Measurements from ENCODE around the gene SLC1A5.

SLC1A5 gene

DNA sequence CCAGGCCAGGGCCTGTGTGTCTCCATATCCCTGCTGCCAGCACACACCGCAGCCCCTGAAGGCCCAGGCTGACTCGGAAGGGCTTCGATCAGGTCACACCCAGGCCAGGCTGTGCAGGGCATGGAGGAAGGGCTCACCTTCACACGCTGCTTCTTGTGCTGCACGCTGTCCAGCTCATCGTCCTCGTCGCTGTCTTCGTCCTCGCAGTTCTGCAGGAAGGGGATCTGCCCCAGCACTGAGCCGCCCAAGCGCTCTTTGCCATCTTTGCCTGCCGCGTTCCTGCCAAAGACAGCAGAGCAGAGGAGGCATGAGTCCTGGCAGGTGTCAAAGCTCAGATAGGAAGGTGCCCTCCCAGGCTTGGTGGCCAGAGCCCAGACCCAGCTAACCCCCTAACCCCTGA lies 57.8 kb downstream of the SLC1A5 start:
- no peak for DNase-seq (ENCODE audit: extremely low read depth, low read depth)
- no peak for TF ChIP-seq CTCF (IDR thresholded peaks at IDR 0.05; ENCODE audit: low read depth, low read length)

GRCh38 chr19:46730187-46730586 lies 58.2 kb downstream of the SLC1A5 start:
- DNase-seq (ENCODE audit: extremely low read depth, low read depth) = no peak
- no peak for TF ChIP-seq CTCF (IDR thresholded peaks at IDR 0.05; ENCODE audit: low read depth, low read length)

DNA sequence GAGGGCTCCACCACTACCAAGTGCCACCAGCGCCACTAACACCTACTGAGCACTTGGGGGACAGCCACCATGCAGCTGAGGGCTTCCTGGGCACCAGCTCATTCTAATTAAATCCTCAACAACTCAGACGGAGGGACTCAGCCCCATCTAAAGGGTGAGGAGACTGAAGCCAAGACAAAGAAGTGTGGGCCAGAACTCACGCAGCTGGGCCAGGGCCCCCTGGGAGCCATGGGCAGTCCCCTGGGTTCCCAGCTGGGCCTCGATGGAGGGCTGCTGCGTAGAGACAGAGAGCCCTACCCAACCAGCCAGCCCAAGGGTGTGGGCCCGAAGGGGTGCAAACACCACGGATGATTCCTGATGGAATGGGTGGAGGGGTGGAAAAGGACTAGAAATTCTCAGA lies 58.7 kb downstream of the SLC1A5 start:
- DNase-seq (ENCODE audit: extremely low read depth, low read depth) = no peak
- TF ChIP-seq CTCF (IDR thresholded peaks at IDR 0.05; ENCODE audit: low read depth, low read length) = no peak

DNA sequence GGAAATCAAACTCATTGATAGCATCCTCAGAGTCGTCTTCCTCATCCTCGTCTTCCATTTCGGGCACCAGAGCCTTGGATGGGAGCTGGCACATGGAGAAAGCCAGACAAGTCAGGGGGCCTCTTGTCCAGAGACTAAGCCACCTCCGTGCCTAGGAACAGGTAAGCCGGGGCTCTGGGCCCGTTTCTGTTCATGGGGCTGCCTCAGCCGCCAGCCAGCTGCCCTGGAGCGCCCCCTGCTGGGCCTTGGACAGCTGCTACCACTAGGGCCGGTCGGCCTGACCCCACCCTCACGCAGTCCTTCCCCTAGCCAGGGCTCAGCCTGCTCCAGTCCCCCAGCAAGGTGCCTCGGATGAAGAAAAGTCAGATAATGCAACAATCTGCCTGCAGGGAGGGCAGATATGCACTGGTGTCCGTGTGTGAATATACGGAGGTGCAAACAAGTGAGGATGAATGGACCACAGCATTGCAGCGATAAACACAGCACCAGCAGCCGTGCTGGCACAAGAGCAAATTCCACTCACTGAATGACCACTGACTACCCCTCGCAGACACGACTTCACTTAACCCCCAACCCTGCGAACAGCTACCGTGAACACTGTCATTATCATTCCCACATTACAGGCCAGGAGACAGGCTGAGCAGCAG lies 59.6 kb downstream of the SLC1A5 start:
- no peak for DNase-seq (ENCODE audit: extremely low read depth, low read depth)
- peak; percentile 90 for TF ChIP-seq CTCF (IDR thresholded peaks at IDR 0.05; ENCODE audit: low read depth, low read length)

GRCh38 chr19:46728208-46728607 lies 60.2 kb downstream of the SLC1A5 start:
- no peak for TF ChIP-seq CTCF (IDR thresholded peaks at IDR 0.05; ENCODE audit: low read depth, low read length)
- DNase-seq (ENCODE audit: extremely low read depth, low read depth) = no peak

DNA sequence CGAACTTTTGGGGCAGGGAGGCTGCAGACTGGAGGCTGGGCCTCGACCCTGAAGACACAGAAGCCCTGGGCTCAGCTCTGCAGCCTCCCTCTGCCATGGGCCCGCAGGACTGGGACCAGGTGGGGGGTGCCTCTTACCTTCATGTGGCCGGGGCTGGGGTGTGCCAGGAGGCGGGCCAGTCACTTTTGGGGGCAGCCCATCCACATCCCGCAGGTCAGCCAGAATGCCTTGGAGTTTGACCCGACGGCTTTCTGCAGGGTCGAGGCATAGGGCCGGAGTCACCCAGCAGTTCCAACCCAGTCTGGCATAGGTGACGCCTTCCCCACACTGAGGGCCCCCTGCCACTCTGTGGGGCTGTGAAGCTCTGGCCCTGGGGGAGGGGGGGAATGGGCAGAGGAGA lies 60.6 kb downstream of the SLC1A5 start:
- no peak for TF ChIP-seq CTCF (IDR thresholded peaks at IDR 0.05; ENCODE audit: low read depth, low read length)
- DNase-seq (ENCODE audit: extremely low read depth, low read depth) = no peak

DNA sequence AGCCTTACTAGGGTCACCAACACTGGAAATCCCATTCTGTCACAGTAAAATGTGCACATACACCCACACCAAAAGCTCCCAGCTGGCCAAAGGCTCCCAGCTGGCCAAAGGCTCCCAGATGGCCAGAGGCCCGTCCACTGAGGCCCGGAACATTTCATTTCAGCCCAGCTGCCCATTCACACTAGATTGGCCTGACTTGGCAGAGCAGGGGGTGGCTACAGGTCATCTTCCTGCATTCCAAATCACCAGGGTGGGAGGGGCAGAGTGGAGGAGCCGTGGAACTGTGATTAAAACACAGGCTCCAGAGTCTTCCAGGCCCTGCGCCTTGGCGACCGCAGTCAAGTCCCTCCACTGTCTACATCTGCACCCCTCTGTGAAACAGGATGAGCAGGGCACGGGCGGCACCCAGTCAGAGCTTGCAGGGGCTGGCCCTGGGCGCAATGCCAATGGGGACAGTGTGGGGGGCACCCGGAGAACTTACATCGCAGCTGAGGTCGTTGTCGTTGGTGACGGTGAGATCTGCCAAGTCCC lies 61.4 kb downstream of the SLC1A5 start:
- TF ChIP-seq CTCF (IDR thresholded peaks at IDR 0.05; ENCODE audit: low read depth, low read length) = no peak
- DNase-seq (ENCODE audit: extremely low read depth, low read depth) = no peak
